Smooth muscle cell (in vitro differentiated cells): ENCODE data around the gene CBR1. TPM values are rescaled to one million over a fixed set of nuclear protein-coding genes. Genes with fewer than 3 reads are reported as not detected.
"Not testable (repeated sequence)": the region's sequence is repeated elsewhere in the genome, so short reads cannot be mapped to it uniquely, and the experiment has no call there.

Experiments
- DNase-seq: peaks from one replicate; lab custom pipeline; 2025; ENCODE audit not compliant: unreplicated experiment; lab: John Stamatoyannopoulos, UW
- H2AFZ ChIP-seq: fragments of 200-600 bp; sonication (generic); 2 replicates; pipeline ENCODE4 v1.6.0; 2016; ENCODE audit warnings: antibody characterized with exemption, low read depth, mild to moderate bottlenecking
- H3F3A ChIP-seq: fragments of 200-600 bp; sonication (generic); 2 replicates; pipeline ENCODE4 v1.6.0; 2017; ENCODE audit warnings: antibody characterized with exemption, low read depth
- H3K27ac ChIP-seq: fragments of 200-600 bp; sonication (generic); 2 replicates; pipeline ENCODE4 v1.5.1; 2016; ENCODE audit warnings: low read depth, mild to moderate bottlenecking
- H3K27me3 ChIP-seq: fragments of 200-600 bp; sonication (generic); 2 replicates; pipeline ENCODE4 v1.6.1; 2016; ENCODE audit warnings: low read depth, mild to moderate bottlenecking
- H3K36me3 ChIP-seq: fragments of 200-600 bp; sonication (generic); 2 replicates; pipeline ENCODE4 v1.5.1; 2016; ENCODE audit warnings: low read depth
- H3K4me1 ChIP-seq: fragments of 200-600 bp; sonication (generic); 2 replicates; pipeline ENCODE4 v1.5.1; 2016; ENCODE audit warnings: low read depth
- H3K4me2 ChIP-seq: fragments of 200-600 bp; sonication (generic); 2 replicates; pipeline ENCODE4 v1.6.0; 2016; ENCODE audit warnings: mild to moderate bottlenecking
- H3K4me3 ChIP-seq: fragments of 200-600 bp; sonication (generic); 2 replicates; pipeline ENCODE4 v1.5.1; 2016; ENCODE audit warnings: mild to moderate bottlenecking
- H3K79me2 ChIP-seq: fragments of 200-600 bp; sonication (generic); 2 replicates; pipeline ENCODE4 v1.6.0; 2016; ENCODE audit warnings: low read depth, mild to moderate bottlenecking
- H3K9ac ChIP-seq: fragments of 200-600 bp; sonication (generic); 2 replicates; pipeline ENCODE4 v1.6.0; 2016; ENCODE audit warnings: low read depth
- H3K9me3 ChIP-seq: fragments of 200-600 bp; sonication (generic); replicated peaks from 2 replicates; pipeline ENCODE4 v1.5.1; 2016; ENCODE audit warnings: low read depth
- H4K20me1 ChIP-seq: fragments of 200-600 bp; sonication (generic); 2 replicates; pipeline ENCODE4 v1.6.0; 2016; ENCODE audit warnings: low read depth
- CTCF ChIP-seq: fragments of 200-600 bp; sonication (generic); IDR thresholded peaks from 2 replicates; pipeline ENCODE4 v1.5.1; 2017; ENCODE audit warnings: borderline replicate concordance, mild to moderate bottlenecking, antibody characterized with exemption; ENCODE audit not compliant: insufficient read depth, poor library complexity, severe bottlenecking
- WGBS: methylation state at CpG from one replicate; pipeline ENCODE4 v1.1.7; 2016; ENCODE audit warnings: low lambda C conversion rate; 5-methylcytosine and 5-hydroxymethylcytosine counted together
- polyA plus RNA-seq: library from polyadenylated mRNA; unstranded; fragments of >200 nt; fragmentation: Nextera tagmentation; extraction: Ambion mirVana; gene quantifications from 2 replicates; pipeline ENCODE4 v1.2.1, GENCODE V29; 2016
- total RNA-seq: library from RNA; depleted of rRNA; stranded (reverse); fragments of >200 nt; gene quantifications from 2 replicates; pipeline ENCODE4 v1.2.3, GENCODE V29; 2014

Gene CBR1
- total and polyA plus RNA-seq, 2 experiments from 2014 or later = 67.1 to 90.7 TPM

GRCh38 chr21:36099000-36099399 is 29.2 kb downstream of the CBR1 start:
- no peak for TF ChIP-seq CTCF
- H3F3A ChIP-seq = no peaks in the 10 kb centered on the region
- no peaks in the 10 kb centered on the region for H3K79me2 ChIP-seq
- no peak for DNase-seq
- no peak overlapping the region for H3K9ac ChIP-seq
- no peak overlapping the region for H3K4me2 ChIP-seq
- no peak overlapping the region for H3K27ac ChIP-seq
- H3K4me1 ChIP-seq = peaks cover 13% of the 10 kb centered on the region
- H3K27me3 ChIP-seq = no peaks in the 10 kb centered on the region
- no peak overlapping the region for H3K4me3 ChIP-seq
- no peak overlapping the region for H2AFZ ChIP-seq
- H4K20me1 ChIP-seq = no peaks in the 10 kb centered on the region
- H3K36me3 ChIP-seq = no peaks in the 10 kb centered on the region
- no peaks in the 10 kb centered on the region for H3K9me3 ChIP-seq
- WGBS = 68% methylated on average over 3 of the region's 3 CpGs

GRCh38 chr21:36099695-36100211 is 29.9 kb downstream of the CBR1 start:
- H2AFZ ChIP-seq, H4K20me1 ChIP-seq, H3K4me3 ChIP-seq, DNase-seq, H3K27ac ChIP-seq, H3F3A ChIP-seq, H3K9me3 ChIP-seq, H3K36me3 ChIP-seq, H3K9ac ChIP-seq, H3K79me2 ChIP-seq, H3K27me3 ChIP-seq, H3K4me2 ChIP-seq: not testable (repeated sequence)
- WGBS = 68% methylated on average over 13 of the region's 13 CpGs
- peaks cover 13% of the 10 kb centered on the region for H3K4me1 ChIP-seq

- DNase-seq = no peak
- no peaks in the 10 kb centered on the region for H3K36me3 ChIP-seq
- TF ChIP-seq CTCF = no peak
- no peak overlapping the region for H2AFZ ChIP-seq
- no peak overlapping the region for H3K27ac ChIP-seq
- H3K79me2 ChIP-seq = no peaks in the 10 kb centered on the region
- WGBS = 80% methylated on average over 6 of the region's 6 CpGs
- no peaks in the 10 kb centered on the region for H3K27me3 ChIP-seq
- no peaks in the 10 kb centered on the region for H3K9me3 ChIP-seq
- H3K9ac ChIP-seq = no peak overlapping the region
- peaks cover 13% of the 10 kb centered on the region for H3K4me1 ChIP-seq
- no peak overlapping the region for H3K4me2 ChIP-seq
- H3K4me3 ChIP-seq = no peak overlapping the region
- no peaks in the 10 kb centered on the region for H4K20me1 ChIP-seq
- no peaks in the 10 kb centered on the region for H3F3A ChIP-seq
Measured at GRCh38 chr21:36100971-36101641, 31.3 kb downstream of the CBR1 start.

GRCh38 chr21:36103434-36103833 is 33.6 kb downstream of the CBR1 start:
- H3K27me3 ChIP-seq = peaks cover 14% of the 10 kb centered on the region
- H3K79me2 ChIP-seq = no peaks in the 10 kb centered on the region
- H3K36me3 ChIP-seq = no peaks in the 10 kb centered on the region
- H3K4me2 ChIP-seq = no peak overlapping the region
- no peaks in the 10 kb centered on the region for H3K9me3 ChIP-seq
- no peak overlapping the region for H2AFZ ChIP-seq
- H3F3A ChIP-seq = no peaks in the 10 kb centered on the region
- H4K20me1 ChIP-seq = no peaks in the 10 kb centered on the region
- DNase-seq = no peak
- TF ChIP-seq CTCF = no peak
- no peak overlapping the region for H3K4me3 ChIP-seq
- no peak overlapping the region for H3K9ac ChIP-seq
- H3K27ac ChIP-seq = no peak overlapping the region
- no peaks in the 10 kb centered on the region for H3K4me1 ChIP-seq
